ENCODE results near the gene GPATCH2L.

DNA sequence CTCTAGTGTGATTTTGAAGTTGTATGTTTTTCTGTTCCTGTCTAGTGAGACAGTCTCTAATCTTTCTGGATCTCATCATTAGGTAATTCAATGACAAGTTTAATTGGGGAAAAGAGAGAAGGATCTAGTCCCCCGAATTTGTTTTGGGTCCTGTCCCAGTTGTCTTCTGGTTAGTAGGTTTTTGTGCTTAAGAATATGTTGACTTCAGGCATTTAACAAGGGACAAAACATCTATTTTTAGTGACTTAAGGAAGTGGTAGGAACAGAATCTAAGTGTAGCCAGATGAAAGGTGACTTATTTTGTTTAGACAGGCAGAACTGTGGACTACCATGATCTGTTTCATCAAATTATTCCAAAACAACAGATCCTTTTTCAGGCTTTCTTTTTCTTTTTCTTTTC, 2.2 kb downstream of the GPATCH2L start:
- TF ChIP-seq, protein P1, sequence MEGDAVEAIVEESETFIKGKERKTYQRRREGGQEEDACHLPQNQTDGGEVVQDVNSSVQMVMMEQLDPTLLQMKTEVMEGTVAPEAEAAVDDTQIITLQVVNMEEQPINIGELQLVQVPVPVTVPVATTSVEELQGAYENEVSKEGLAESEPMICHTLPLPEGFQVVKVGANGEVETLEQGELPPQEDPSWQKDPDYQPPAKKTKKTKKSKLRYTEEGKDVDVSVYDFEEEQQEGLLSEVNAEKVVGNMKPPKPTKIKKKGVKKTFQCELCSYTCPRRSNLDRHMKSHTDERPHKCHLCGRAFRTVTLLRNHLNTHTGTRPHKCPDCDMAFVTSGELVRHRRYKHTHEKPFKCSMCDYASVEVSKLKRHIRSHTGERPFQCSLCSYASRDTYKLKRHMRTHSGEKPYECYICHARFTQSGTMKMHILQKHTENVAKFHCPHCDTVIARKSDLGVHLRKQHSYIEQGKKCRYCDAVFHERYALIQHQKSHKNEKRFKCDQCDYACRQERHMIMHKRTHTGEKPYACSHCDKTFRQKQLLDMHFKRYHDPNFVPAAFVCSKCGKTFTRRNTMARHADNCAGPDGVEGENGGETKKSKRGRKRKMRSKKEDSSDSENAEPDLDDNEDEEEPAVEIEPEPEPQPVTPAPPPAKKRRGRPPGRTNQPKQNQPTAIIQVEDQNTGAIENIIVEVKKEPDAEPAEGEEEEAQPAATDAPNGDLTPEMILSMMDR (optimal IDR thresholded peaks at IDR 0.05 in 1 of 3, IDR thresholded peaks at IDR 0.05 in 1 of 3, conservative IDR thresholded peaks at IDR 0.05 in 1 of 3; ENCODE audit: extremely low read depth in 1 of 3, insufficient read depth in 2 of 3, low read length in 3 of 3) = no peak
- TF ChIP-seq EZH2 (IDR thresholded peaks at IDR 0.05; ENCODE audit: low read length) = no peak
